ENCODE results near the gene THAP7.

THAP7 gene

DNA sequence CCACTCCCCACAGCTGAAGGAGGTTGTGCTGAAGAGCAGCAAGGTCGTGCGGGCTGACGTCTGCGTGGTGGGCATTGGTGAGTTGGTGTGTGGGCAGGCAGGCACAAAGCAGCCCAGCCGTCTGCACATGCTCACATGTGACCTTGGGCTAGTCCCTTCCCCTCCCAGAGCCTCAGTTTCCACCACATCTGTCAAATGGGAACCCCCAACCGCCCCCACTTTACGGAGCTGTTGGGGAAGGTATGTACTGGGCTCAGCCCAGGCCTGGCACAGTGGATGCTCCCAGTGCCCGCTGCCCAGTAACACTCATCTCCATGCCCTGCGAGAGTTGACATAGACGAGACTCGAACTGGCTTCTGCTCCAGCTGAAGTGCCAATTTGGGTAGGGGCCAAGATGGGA, 24.9 kb downstream of the THAP7 start:
- DNase-seq, result no peak

DNA sequence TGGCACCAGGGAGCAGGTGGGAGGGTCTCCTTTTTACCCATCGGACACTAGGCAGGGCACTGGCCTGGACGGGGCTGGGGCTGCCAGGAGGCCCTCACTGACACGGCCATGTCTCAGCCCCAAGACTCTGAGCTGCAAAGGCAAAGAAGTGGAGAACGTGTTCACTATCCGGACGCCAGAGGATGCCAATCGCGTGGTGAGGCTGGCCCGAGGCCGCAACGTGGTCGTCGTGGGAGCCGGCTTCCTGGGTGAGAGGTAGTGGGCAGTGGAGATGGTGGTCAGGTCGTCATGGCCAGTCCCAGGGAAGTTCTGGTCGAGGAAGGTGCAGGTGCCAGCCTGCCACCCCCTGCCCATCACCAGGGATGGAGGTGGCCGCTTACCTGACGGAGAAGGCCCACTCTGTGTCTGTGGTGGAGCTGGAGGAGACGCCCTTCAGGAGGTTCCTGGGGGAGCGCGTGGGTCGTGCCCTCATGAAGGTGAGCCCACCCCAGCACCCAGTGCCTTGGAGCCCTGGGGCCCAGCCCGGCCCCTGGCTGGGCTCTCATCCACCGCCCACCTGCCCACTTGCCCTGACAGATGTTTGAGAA, 25.5 kb downstream of the THAP7 start:
- DNase-seq, result no peak

DNA sequence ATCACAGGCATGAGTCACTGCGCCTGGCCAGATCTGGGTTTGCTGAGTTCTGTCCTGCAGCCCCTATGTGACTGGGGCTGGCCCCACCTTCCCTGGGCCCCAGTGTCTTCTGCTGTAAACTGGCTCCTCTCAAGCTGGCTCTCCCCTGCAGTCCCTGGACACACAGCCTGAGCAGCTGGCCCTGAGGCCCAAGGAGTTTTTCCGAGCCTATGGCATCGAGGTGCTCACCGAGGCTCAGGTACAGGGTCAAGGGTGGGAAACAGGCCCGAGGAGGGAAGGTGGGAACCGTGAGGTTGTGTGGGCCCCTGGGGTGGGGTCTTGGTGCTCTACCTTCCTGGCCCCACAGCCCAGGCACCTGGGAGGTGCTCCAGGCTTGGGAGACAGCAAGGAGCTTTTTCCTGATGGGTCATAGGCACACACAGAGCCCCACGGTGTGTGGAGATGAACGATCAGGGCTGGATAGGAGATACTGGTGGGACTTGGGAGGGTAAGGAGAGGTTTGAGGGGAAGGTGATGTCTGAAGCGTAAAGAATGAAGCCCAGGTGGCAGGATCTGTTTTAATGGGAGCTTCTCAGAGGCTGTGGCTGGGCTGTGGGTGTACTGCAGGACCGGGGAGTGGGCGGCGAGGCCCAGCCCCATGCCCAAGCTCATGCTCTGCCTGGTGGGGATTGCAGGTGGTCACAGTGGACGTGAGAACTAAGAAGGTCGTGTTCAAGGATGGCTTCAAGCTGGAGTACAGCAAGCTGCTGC, 26.2 kb downstream of the THAP7 start:
- no peak for DNase-seq

DNA sequence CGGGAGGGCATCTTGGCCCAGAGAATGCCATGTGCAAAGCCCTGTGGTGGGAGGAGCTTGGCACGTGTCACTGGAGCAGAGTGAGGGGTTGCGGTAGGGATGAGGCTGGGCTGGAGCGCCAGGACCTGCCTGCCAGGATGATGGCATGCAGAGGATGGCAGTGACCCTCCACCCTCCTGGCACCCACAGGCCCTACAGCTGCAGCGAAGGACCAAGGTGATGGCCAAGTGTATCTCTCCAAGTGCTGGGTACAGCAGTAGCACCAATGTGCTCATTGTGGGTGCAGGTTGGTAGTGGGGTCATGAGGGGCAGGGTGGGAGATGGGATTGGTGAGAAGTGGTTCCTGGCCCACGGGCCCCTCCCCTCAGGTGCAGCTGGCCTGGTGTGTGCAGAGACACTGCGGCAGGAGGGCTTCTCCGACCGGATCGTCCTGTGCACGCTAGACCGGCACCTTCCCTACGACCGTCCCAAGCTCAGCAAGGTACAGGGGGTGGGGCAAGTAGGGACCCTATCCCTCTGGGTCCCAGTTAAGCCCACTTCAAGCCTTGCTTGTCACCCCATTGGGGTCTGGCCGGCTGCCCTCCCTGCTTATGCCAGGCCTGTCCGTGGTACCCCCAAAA, 27.5 kb downstream of the THAP7 start:
- no peak for DNase-seq

DNA sequence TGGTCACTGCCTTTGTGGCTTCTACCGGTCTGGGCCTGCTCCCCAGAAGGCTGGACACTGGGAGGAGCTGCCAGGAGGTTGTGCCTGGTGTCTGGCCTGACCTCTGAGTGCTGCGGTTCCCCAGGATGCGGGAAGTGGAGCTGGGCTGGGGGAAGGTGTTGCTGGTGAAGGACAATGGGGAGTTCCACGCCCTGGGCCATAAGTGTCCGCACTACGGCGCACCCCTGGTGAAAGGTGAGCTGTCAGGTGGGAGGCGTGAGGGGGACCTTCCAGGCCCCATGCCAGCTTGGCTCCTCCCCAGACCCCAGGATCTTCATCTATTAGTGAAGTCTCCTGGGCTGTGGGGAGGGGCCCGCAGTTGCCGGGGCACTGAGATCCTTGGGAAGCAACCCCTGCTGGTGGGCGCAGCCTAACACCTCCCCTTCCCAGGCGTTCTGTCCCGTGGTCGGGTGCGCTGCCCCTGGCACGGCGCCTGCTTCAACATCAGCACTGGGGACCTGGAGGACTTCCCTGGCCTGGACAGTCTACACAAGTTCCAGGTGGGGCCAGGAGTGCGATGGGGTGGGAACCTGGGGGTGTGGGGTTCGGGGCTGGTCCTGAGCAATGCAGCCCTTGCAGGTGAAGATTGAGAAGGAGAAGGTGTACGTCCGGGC, 28.2 kb downstream of the THAP7 start:
- DNase-seq, result no peak

DNA sequence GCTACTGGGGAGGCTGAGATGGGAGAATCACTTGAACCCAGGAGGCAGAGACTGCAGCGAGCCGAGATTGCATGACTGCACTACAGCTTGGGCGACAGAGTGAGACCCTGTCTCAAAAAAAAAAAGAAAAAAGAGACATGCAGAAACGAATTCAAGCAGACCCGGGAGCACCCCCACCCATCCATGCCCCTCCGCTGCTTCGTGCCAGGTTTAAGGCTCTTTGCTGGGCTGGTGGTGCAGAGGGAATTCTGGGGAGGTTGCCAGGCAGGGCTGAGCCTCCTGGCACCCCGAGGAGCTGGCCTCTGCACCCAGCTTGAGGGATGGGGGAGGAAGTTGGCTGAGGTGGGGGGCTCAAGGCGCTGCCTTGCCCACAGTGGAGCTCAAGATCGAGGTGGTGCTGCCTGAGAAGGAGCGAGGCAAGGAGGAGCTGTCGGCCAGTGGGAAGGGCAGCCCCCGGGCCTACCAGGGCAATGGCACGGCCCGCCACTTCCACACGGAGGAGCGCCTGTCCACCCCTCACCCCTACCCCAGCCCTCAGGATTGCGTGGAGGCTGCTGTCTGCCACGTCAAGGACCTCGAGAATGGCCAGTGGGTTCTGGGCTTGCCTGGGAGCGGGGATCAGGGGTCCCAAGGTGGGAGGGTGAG, 28.9 kb downstream of the THAP7 start:
- DNase-seq, result no peak

DNA sequence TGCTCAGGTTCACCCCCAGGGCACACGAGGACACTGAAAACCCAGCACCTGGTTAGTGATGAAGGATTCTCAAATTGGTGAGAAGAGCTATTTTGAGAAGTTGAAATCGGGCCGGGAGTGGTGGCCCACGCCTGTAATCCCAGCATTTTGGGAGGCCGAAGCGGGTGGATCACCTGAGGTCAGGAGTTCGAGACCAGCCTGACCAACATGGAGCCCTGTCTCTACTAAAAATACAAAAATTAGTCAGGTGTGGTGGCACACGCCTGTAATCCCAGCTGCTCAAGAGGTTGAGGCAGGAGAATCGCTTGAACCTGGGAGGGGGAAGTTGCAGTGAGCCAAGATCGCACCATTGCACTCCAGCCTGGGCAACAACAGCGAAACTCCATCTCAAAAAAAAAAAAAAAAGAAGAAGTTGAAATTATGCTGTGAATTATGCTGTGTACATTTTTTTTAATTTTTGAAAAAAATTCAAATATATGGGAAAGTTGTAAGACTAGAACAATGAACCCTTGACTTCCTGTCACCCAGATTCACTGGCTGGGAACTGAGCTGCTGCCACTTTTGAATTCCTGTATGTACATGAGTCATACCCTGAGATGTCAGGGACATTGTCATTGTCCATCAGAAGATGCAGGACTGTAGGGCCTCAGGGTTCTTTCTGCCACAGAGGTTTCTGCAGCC, 29.8 kb downstream of the THAP7 start:
- DNase-seq, result peak; percentile 55

DNA sequence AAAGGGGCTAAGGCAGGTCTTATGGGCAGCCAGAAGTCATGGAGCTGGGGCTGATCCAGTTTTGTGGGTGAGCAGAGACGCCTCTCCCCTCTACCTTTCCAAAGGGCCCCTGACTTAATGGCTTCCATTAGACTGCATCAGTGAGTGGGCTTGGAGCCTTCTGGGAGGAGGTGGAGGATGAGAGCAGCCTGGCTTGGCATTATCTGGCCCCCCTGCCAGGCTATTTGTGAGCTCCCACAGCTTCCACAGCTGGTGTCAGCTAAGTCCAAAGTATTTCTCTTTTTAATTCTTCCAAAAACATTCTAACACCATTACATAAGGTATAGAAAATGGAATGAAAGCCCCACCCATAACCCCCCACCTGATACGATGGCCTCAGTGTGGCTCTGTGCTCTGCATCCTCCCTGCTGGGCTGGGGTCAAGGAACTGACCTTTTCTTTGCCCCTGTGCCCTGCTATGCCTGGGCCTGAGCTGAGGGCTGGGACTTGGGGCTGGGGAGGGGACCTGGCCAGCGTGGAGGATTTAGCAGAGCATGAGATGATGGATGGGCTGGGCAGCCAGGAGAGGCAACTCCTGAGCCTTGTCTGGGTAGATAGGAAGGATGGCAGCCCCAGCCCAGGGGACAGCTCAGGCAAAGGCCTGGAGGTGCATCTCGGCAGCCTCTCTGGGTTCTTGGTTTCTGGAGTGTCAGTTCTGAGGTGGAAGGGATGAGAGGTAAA, 30.8 kb downstream of the THAP7 start:
- no peak for DNase-seq

DNA sequence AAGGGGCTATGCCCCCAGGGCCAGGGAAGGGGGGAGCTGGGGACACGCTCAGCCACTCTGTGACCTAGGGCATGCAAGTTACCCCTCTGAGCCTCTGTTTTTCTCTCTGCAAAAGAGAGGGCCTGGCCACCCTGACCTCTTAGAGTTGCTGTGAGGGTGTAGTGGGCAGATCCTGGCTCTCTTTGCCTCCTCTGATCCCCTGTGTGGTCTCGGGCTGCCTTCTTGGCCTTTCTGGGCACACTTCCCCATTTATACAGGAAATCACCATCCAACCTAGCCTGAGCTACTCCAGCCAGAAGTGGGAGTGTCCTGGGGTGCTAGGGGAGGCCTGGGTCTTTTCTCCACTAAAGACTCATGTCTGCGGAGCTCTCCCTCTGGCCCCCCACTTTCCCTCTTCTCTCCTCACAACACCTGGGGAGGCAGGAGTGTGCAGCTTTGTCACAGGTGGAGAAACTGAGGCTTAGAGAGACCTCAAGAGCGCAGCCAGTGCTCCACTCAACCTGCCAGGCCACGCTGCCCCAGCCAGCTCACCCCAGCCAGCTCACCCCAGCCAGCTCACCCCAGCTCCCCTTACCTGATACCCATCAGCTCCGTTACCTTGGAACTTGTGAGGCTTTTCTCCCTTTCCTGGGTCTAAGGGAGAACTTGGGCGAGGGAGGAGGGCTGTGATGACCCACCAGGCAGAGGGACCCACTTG, 33.5 kb downstream of the THAP7 start:
- DNase-seq, result peak; percentile 63

DNA sequence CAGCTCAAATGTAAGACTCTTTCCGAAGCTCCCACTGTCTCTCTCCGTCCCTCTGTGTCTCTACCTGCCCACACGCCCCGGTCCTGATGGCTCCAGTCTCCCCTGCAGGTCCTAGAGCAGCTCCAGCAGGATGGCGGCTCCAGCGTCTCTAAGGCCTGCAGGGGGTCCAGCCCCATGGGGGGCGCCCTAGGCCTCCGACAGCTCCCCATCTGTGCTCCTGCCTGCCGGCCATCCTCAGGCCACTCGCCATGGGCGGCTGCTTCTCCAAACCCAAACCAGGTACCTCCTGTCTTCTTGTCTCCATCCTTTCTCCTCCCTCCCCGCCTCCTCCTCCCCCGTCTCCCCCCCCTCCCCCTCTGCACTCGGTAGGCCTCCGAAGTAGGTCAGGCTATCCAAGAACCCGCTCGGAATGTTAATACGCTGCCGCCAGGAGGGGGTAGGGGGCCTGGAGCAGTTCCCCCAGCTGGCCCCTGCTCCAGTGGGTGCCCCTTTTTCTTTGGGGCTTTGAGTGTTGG, 34.2 kb downstream of the THAP7 start:
- no peak for DNase-seq

DNA sequence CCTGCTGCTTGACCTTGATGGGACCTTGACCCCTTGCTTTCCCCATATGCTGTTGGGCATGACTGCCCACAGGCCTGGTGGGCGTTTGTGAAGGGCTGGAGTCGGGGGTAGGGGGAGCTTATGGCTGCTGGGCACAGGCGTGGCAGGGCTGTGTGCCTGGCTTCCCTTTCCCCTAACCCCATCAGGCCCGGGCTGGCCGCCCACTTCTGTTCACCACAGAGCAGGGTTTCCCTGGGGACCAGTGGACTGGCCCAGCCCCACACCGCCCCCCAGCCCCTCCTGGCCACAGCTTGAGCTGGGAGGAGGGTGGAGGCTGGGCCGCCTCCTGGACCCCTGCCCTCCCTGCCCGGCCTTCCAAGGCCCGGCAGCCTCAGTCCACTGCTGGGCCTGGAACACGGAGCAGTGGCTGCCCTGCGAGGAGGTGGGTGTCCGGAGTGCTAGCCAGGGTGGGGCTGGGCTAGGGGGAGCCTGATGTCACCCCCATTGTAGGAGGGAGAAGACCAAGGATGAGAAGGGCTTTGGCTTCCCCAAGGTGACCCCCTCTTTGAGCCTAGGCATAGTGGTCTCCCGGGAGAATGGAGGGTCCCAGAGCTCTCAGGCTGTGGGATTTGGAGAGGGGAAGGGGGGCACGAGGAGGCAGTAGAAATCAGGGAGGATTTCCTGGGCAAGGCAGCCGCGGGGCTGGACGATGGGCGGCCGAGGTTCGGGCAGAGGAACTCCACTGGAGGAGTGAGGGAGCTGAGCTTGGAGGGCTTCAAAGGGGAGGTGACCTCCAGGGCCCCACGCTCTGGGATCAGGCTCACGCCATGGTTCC, 34.8 kb downstream of the THAP7 start, which contains the start of gene AIFM3:
Gene AIFM3 (plus strand): TSS at position 373 of the 814 bp plus-strand sequence. CDS start 690 bp downstream, outside the sequence.
- DNase-seq, result no peak

DNA sequence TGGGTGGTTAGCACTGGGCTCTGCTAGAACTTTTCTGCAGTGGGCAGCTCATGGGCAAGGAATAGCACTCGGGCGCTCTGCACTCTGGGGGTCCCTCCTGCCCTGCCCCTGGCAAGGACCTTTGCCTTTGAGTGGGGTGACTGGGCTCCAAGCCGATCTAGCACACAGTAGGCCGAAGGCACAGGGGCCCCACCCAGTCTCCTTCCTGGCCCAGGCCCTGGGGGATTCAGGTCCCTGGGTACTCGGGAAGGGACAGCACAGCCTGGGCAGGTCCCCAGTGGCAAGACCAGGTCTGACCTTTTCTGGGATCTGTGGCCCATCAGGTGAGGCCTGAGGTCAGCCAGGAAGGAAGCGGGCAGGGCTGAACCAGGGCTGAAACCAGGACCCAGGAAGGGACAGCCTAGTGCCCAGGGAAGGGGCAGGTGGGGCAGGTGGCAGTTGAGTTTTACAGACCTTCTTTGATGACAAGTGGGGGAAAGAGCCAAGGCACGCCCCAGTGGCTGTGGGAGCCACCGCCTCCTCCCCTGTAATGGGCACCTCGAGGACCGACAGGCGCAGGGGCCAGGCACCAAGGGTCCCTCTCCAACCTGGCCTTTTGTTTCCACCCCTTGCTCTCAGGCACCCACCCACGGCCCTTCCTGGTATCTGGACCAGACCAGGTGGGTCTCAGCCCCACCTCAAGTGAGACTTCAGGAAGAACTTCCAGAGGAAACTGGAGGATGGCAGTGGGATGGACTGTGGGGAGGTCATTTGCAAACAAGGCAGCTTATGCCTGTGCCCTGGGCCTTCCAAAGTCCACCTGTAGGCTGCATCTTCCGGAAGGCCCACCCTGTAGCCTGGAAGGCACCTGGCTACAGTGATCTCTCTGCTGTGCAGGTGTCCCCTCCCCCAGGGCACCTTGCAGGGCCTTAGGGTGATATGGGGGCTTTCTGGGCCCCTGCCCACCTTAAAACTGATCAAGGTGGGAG, 35.7 kb downstream of the THAP7 start:
- no peak for DNase-seq

DNA sequence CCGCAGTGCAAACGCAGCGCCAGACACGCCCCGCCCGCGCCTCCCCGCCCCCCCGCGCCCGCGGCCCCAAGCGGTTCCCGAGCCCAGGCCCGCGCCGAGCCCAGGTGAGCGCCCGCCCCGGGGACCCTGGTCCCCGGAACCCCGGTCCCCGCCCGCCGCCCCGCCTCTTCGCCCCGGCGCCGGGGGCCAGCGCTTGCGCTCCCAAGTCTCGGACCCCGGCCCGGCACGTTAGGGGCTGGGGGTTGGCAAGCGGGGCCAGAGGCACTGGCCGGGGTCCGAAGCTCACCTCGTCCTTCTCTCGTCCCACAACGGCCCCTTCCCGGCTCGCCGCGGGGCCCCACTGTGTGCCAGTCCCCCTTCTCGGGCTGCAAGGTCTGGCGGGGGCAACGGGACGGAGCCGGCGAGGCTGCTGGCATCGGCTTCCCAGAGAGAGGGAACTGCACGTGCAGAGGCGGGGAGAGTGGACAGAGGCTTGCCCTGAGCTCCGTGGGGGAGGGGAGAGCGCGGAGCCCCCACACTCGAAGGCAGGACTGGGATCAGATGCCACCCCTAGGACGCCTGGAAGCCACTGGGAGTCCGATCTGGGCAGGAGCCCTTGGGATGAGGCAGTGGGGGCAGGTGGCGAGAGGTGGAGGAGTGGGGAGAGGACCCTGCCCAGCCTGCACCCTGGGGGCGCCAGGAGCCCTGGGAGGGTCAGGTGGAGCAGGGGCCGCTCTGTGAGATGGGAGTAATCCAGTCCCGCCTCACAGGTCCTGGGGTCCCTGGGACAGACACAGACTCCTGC, 36.6 kb downstream of the THAP7 start:
- DNase-seq, result no peak

DNA sequence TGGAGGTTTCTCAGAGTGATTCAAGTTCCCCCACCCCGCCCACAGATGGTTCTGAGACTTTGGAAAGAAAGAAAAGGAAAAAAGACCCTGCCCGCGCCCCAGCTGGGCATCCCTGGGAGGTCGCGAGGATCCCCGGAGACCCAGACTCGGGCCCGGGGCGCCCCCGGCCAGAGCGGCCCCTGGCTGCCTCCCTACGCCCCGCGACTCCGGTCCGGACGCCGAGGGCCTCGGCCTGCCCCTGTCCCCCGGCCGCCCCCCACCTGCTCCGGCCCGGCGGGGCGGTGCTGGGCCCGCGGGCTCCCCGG, 37.2 kb downstream of the THAP7 start:
- no peak for DNase-seq

DNA sequence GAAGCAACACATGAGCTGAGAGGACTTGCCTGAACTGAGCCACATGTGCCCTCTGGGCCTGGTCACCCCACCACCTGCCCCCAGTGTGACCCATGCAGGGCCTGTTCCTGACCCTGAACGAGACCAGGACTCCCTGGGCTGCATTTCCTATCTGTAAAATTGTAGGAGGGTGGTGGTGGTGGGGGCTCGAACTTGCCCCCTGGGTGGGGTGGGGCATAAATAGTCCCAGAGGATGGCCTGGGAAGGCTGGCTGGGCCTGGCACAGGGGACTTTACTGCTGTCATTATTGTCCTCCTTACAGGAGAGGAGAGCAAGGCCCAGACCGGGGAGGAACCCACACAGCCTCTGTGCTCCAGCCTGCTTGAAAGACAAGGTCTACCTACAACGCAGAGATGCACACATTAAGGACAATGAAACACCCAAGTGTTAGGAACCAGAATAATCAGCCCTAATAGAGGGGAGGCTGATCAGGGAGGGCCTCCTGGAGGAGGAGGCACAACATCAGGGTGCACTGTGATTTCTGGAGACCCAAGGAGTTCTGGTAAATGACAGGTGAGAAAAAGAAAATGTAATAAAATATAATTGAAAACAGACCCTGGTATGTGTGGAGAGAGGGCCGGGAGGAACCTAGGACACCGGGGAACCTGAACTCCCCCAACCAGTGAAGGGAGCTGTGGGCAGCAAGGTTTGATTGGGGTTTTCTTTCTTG, 37.7 kb downstream of the THAP7 start:
- DNase-seq, result no peak

DNA sequence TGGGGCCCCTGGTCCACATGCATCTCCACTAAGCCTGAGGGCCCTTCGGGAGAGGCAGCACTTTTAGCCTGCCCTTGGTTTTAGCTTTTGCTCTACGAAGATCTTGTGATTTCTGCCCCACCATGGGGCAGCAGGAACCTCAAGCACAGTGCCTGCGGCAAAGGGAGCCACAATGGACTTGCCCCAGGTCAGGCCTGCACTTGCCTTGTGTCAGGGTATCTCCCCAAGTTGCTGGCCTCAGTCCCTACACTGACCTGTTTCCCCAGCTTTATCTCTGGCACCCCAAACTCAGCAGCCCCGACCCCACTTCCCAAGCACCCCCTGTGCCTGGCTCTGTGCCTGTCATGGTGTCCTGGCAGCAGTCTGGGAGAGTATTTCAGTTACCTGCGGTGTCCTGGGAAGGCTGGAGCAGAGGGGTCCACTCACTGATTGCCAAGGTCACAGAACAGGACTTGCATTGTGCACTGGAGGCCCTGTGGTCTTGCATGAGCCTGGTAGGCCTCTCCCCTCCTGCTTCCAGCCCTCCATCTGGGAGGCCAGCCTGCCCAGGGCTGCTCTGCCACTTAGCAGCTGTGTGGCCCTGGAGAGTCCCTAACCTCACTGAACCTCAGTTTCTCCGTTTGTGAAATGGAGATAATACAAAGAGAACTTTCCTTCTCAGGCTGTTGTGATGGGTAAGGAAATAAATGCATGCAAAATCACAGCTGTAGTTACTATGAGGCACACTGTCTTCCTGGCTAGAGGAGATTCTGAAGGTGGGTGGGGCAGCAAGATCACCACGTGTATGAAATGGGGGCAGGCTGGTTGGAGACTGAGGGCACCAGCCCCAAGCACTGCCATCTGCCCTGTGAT, 38.5 kb downstream of the THAP7 start:
- no peak for DNase-seq

Measured in inflammatory macrophage treated with lipopolysaccharide for 4 hours (primary cell).